ENCODE measurements around the gene TNFRSF13B.

Gene TNFRSF13B

DNA sequence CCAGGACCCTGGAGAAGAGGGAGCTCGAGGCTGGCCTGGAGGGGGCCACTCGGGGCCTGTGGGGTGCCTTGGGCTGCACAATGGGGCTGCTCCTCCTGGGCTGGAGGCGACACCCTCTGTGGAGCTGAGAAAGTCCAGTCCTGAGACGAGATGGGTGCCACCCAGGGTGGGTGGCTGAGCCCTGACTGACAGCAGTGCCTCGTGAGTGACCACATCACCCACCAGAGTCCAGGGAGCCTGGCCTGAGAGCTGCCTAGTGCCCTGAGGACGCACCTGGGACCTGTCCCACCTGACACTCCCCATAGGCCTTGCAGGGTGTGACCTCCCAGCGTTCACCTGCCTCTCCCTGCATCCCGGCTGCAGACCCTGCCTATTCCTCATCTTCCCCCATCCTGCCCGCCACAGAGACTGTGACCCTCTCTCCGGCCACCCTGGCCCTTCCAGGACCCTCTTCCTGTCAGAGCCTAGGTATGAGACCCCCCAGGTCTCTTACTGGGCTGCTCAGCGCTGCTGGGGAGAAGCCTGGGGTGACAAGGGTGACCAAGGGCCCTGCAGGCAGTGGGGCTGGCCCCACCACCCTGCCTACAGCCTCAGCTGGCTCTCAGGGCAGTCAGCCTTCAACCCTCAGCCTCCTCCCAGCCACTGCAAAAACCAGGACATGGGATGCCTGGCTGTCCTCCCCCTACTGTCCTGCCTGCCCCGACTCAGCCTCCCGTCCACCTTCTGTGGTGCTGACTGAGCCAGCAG, 41.2 kb downstream of the TNFRSF13B start:
- no peak for DNase-seq
- TF ChIP-seq CTCF (IDR thresholded peaks at IDR 0.05; ENCODE audit: borderline replicate concordance, extremely low read depth, low read length, poor library complexity, severe bottlenecking) (no peak), EZH2 (IDR thresholded peaks at IDR 0.05; ENCODE audit: borderline replicate concordance, low read depth, low read length, severe bottlenecking) (no peak)
- Histone ChIP-seq H3K79me2 (ENCODE audit: insufficient read depth, low read length) (no peaks in the 10 kb centered on the region), H3K4me2 (ENCODE audit: insufficient read depth, low read length) (no peak overlapping the region), H3K4me1 (ENCODE audit: insufficient read depth, low read length) (no peaks in the 10 kb centered on the region), H3K27ac (ENCODE audit: low read length) (no peak overlapping the region), H3K27me3 (ENCODE audit: insufficient read depth, low read length, poor library complexity) (no peaks in the 10 kb centered on the region), H2AFZ (ENCODE audit: low read depth, low read length) (no peak overlapping the region), H3K36me3 (ENCODE audit: insufficient read depth, low read length) (no peaks in the 10 kb centered on the region), H3K4me3 (ENCODE audit: low read depth in 1 of 2, low read length in 2 of 2) (no peak overlapping the region), H3K9ac (ENCODE audit: low read depth, low read length) (no peak overlapping the region), H4K20me1 (ENCODE audit: insufficient read depth, low read length) (no peaks in the 10 kb centered on the region), H3K9me3 (ENCODE audit: insufficient read depth, low read length, severe bottlenecking) (no peaks in the 10 kb centered on the region)
- no peak for ATAC-seq (ENCODE audit: insufficient read depth, low read depth)

DNA sequence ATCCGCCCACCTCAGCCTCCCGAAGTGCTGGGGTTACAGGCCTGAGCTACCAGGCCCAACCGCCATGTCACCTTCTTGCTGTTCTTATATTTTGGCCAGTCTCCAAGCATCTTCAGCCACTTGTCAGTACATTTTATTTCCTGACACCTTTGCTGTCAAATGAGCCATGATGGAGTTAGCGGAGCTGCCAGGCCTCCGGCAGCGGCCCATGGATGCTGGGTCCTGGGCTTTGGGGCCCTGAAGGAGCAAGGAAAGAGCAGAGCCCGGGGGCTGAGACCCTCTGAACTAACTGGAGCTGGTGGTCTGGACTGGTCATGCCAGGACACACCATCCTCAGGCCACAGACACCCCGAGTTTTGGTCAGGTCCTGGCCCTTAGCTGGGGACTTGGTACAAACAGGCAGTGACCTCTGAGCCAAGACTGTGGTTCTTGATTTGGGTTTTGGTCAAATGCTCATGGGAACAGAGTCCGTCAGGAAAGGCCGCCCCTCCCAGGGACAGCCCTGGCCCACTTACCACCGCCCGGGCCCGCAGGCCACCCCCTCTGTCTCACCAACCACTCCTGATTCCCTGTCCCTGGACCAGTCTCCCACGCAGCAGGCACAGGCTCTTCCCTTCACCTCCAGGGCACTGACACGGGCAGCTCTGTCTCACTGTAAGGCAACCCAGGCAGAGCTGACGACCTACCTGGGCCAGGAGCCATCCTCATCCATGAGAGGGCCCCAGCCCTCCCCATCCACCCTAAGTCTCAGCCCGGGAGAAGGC, 42.0 kb downstream of the TNFRSF13B start:
- Histone ChIP-seq H2AFZ (ENCODE audit: low read depth, low read length) (no peak overlapping the region), H3K4me2 (ENCODE audit: insufficient read depth, low read length) (no peak overlapping the region), H3K27ac (ENCODE audit: low read length) (no peak overlapping the region), H3K36me3 (ENCODE audit: insufficient read depth, low read length) (no peaks in the 10 kb centered on the region), H3K4me3 (ENCODE audit: low read depth in 1 of 2, low read length in 2 of 2) (no peak overlapping the region), H3K4me1 (ENCODE audit: insufficient read depth, low read length) (no peaks in the 10 kb centered on the region), H3K79me2 (ENCODE audit: insufficient read depth, low read length) (no peaks in the 10 kb centered on the region), H3K9ac (ENCODE audit: low read depth, low read length) (no peak overlapping the region), H3K27me3 (ENCODE audit: insufficient read depth, low read length, poor library complexity) (no peaks in the 10 kb centered on the region), H4K20me1 (ENCODE audit: insufficient read depth, low read length) (no peaks in the 10 kb centered on the region), H3K9me3 (ENCODE audit: insufficient read depth, low read length, severe bottlenecking) (no peaks in the 10 kb centered on the region)
- TF ChIP-seq CTCF (IDR thresholded peaks at IDR 0.05; ENCODE audit: borderline replicate concordance, extremely low read depth, low read length, poor library complexity, severe bottlenecking) = no peak
- TF ChIP-seq EZH2 (IDR thresholded peaks at IDR 0.05; ENCODE audit: borderline replicate concordance, low read depth, low read length, severe bottlenecking) = no peak
- DNase-seq (no peak), ATAC-seq (ENCODE audit: insufficient read depth, low read depth) (no peak)

GRCh38 chr17:16929035-16929680, 42.8 kb downstream of the TNFRSF13B start:
- no peaks in the 10 kb centered on the region for H3K9me3 ChIP-seq (ENCODE audit: insufficient read depth, low read length, severe bottlenecking)
- H3K4me2 ChIP-seq (ENCODE audit: insufficient read depth, low read length) = no peak overlapping the region
- H3K4me3 ChIP-seq (ENCODE audit: low read depth in 1 of 2, low read length in 2 of 2) = no peak overlapping the region
- TF ChIP-seq CTCF (IDR thresholded peaks at IDR 0.05; ENCODE audit: borderline replicate concordance, extremely low read depth, low read length, poor library complexity, severe bottlenecking) (no peak), EZH2 (IDR thresholded peaks at IDR 0.05; ENCODE audit: borderline replicate concordance, low read depth, low read length, severe bottlenecking) (no peak)
- DNase-seq (no peak), ATAC-seq (ENCODE audit: insufficient read depth, low read depth) (no peak)
- no peaks in the 10 kb centered on the region for H3K36me3 ChIP-seq (ENCODE audit: insufficient read depth, low read length)
- H2AFZ ChIP-seq (ENCODE audit: low read depth, low read length) = no peak overlapping the region
- H3K79me2 ChIP-seq (ENCODE audit: insufficient read depth, low read length) = no peaks in the 10 kb centered on the region
- H3K27ac ChIP-seq (ENCODE audit: low read length) = peak overlapping the region; percentile 50; the same call in 1 of the 2 replicates
- no peak overlapping the region for H3K9ac ChIP-seq (ENCODE audit: low read depth, low read length)
- no peaks in the 10 kb centered on the region for H4K20me1 ChIP-seq (ENCODE audit: insufficient read depth, low read length)
- no peaks in the 10 kb centered on the region for H3K4me1 ChIP-seq (ENCODE audit: insufficient read depth, low read length)
- H3K27me3 ChIP-seq (ENCODE audit: insufficient read depth, low read length, poor library complexity) = no peaks in the 10 kb centered on the region

Data from DND-41 (cell line).